Amniotic stem cell (primary cell): ENCODE results near the gene FBXO44.

Experiments
- DNase-seq: peaks from one replicate; lab custom pipeline; 2025; lab: John Stamatoyannopoulos, UW

The FBXO44 gene

GRCh38 chr1:11659748-11660147 lies 5.1 kb downstream of the FBXO44 start:
- DNase-seq: no peak

- DNase-seq: no peak
Observed at GRCh38 chr1:11661103-11661502, 6.4 kb downstream of the FBXO44 start.

GRCh38 chr1:11664336-11665065 lies 9.8 kb downstream of the FBXO44 start:
- no peak for DNase-seq

GRCh38 chr1:11668516-11668915 lies 13.8 kb downstream of the FBXO44 start:
- DNase-seq: no peak

- DNase-seq: no peak
Observed at GRCh38 chr1:11670747-11671146, 16.1 kb downstream of the FBXO44 start.

GRCh38 chr1:11671205-11671543 lies 16.5 kb downstream of the FBXO44 start:
- DNase-seq: no peak

GRCh38 chr1:11671544-11672286 lies 17.0 kb downstream of the FBXO44 start:
- DNase-seq: no peak

- no peak for DNase-seq
Observed at GRCh38 chr1:11673089-11673769, 18.6 kb downstream of the FBXO44 start.

- no peak for DNase-seq
Observed at GRCh38 chr1:11674488-11674887, 19.8 kb downstream of the FBXO44 start.

- DNase-seq: no peak
Observed at GRCh38 chr1:11675325-11675724, 20.6 kb downstream of the FBXO44 start.

- DNase-seq: no peak
Observed at GRCh38 chr1:11676386-11677103, 21.9 kb downstream of the FBXO44 start.

- DNase-seq: no peak
Observed at GRCh38 chr1:11678442-11678841, 23.8 kb downstream of the FBXO44 start.

GRCh38 chr1:11680270-11681070 lies 25.8 kb downstream of the FBXO44 start:
- no peak for DNase-seq

GRCh38 chr1:11681071-11681771 lies 26.5 kb downstream of the FBXO44 start, which contains the start of gene MAD2L2:
MAD2L2 (minus strand) TSS chr1:11681148; CDS start chr1:11680601, 547 bp downstream.
- peak; percentile 73 for DNase-seq

GRCh38 chr1:11682287-11682771 lies 27.7 kb downstream of the FBXO44 start:
- DNase-seq: no peak

- DNase-seq: no peak
Observed at GRCh38 chr1:11682799-11683198, 28.1 kb downstream of the FBXO44 start.

GRCh38 chr1:11684070-11684469 lies 29.4 kb downstream of the FBXO44 start:
- no peak for DNase-seq

GRCh38 chr1:11685210-11685752 lies 30.6 kb downstream of the FBXO44 start:
- DNase-seq: no peak

GRCh38 chr1:11688506-11688905 lies 33.8 kb downstream of the FBXO44 start:
- DNase-seq: no peak
